ENCODE data around the gene ROCK2. TPM values are rescaled to one million over a fixed set of nuclear protein-coding genes. Genes with fewer than 3 reads are reported as not detected.

ROCK2 gene
- total and polyA plus RNA-seq, 2 of the 13 experiments (the other 11 are each of a cell fraction or from before 2014, with no cell fraction given) = 38.1 to 119 TPM

GRCh38 chr2:11363868-11364564 lies 19.6 kb upstream of the ROCK2 start:
- in situ Hi-C loops (cut with HindIII; ENCODE audit: extremely low pct_ligation_motif_present, low pct_unique_long_range_greater_than_20kb) (no loop called here), intact Hi-C loops (cut with micrococcal nuclease; ENCODE audit: unreplicated experiment) (loop anchor here (1.0 to 10.0 kb wide), 2 partner anchors 19 to 171 kb away; partner anchors contain the start of gene GREB1)
- ATAC-seq (peak; percentile 5), DNase-seq (ENCODE audit: low spot score) (no peak), FAIRE-seq (no peak)
- 3% methylated on average over 5 of the region's 10 CpGs for WGBS (ENCODE audit: low lambda C conversion rate)
- no peaks in the 10 kb centered on the region; a peak in 1 of 5 replicates for H3K27me3 ChIP-seq (ENCODE audit: control insufficient read depth in 1 of 2, insufficient read depth in 2 of 2, low read length in 2 of 2)
- POLR2A ChIA-PET = interaction anchor here (0.7 to 8.3 kb wide), 11 partner anchors 10 to 419 kb away, joined by 3 to 220 read pairs (median 9); partner anchors contain the start of genes ROCK2 and SLC66A3
- peak overlapping the region; percentile 79 for H3K9ac ChIP-seq (ENCODE audit: insufficient read depth, low read depth, low read length)
- no peak overlapping the region for H2AFZ ChIP-seq (ENCODE audit: low read length)
- H3K79me2 ChIP-seq (ENCODE audit: insufficient read depth, low read length) = peaks cover 52% of the 10 kb centered on the region
- H3K36me3 ChIP-seq (replicated peaks in 1 of 2; ENCODE audit: control insufficient read depth in 1 of 2, insufficient read depth in 2 of 2, low read length in 2 of 2) = peaks cover 0 to 4% of the 10 kb centered on the region in 2 experiments; a peak in 2 of 5 replicates
- H3K27ac ChIP-seq (ENCODE audit: extremely low read length, insufficient read depth, low read length) = peak overlapping the region; percentile 86
- H3K9me3 ChIP-seq (ENCODE audit: low read length) = no peaks in the 10 kb centered on the region
- no TSS peak for BruUV-seq (replicated peaks)
- CTCF ChIA-PET (ENCODE audit: low intra/inter-chr PET ratio, low total read pairs) = no interaction called here
- H3K4me1 ChIP-seq (ENCODE audit: insufficient read depth, low read length) = peaks cover 86% of the 10 kb centered on the region
- peak overlapping the region; percentile 57 to 70 (median 63) for H3K4me3 ChIP-seq (replicated peaks in 1 of 3; ENCODE audit: insufficient read depth in 1 of 3, low read depth in 2 of 3, low read length in 3 of 3)
- H4K20me1 ChIP-seq (ENCODE audit: insufficient read depth, low read length) = no peaks in the 10 kb centered on the region
- H3K4me2 ChIP-seq (ENCODE audit: low read depth, low read length) = peak overlapping the region; percentile 96
- no peak for TF ChIP-seq ZNF407 (CRISPR knock-in tag; IDR thresholded peaks at IDR 0.05; ENCODE audit: not compliant biosample characterization)
- TF ChIP-seq ZNF564 (CRISPR knock-in tag; IDR thresholded peaks at IDR 0.05) = no peak
- TF ChIP-seq SRSF4 (IDR thresholded peaks at IDR 0.05; ENCODE audit: low read depth, low read length, poor library complexity, severe bottlenecking) = no peak
- TF ChIP-seq PAX8 (CRISPR knock-in tag; IDR thresholded peaks at IDR 0.05; ENCODE audit: borderline replicate concordance) = no peak
- no peak for TF ChIP-seq ZNF317 (CRISPR knock-in tag; IDR thresholded peaks at IDR 0.05)
- TF ChIP-seq ZNF558 (CRISPR knock-in tag; IDR thresholded peaks at IDR 0.05; ENCODE audit: borderline replicate concordance) = no peak
- TF ChIP-seq CSRNP2 (CRISPR knock-in tag; conservative IDR thresholded peaks at IDR 0.05; ENCODE audit: low read depth) = no peak
- no peak for TF ChIP-seq ZNF18 (CRISPR knock-in tag; IDR thresholded peaks at IDR 0.05; ENCODE audit: insufficient replicate concordance)
- no peak for TF ChIP-seq ZNF768 (CRISPR knock-in tag; IDR thresholded peaks at IDR 0.05)
- TF ChIP-seq SSRP1 (CRISPR knock-in tag; IDR thresholded peaks at IDR 0.05) = no peak
- no peak; the same call in 1 of the 2 replicates for TF ChIP-seq YEATS4 (CRISPR knock-in tag; IDR thresholded peaks at IDR 0.05; ENCODE audit: borderline replicate concordance)

All from HepG2 (cell line).